Rectal smooth muscle tissue (tissue), 1 donor: ENCODE data around the gene UCHL1.

Experiments used
- H3K27ac ChIP-seq: one replicate; pipeline ENCODE4 v1.7.0; 2013; ENCODE audit warnings: low read depth, low read length, inconsistent platforms
- H3K27me3 ChIP-seq: one replicate; pipeline ENCODE4 v1.7.0; 2013; ENCODE audit warnings: low read length; ENCODE audit not compliant: control insufficient read depth, insufficient read depth
- H3K36me3 ChIP-seq: one replicate; pipeline ENCODE4 v1.7.0; 2013; ENCODE audit warnings: low read length; ENCODE audit not compliant: control insufficient read depth, insufficient read depth
- H3K4me1 ChIP-seq: one replicate; pipeline ENCODE4 v1.7.0; 2013; ENCODE audit warnings: low read length; ENCODE audit not compliant: control insufficient read depth, insufficient read depth
- H3K4me3 ChIP-seq: one replicate; pipeline ENCODE4 v1.7.0; 2013; ENCODE audit warnings: low read length
- H3K9ac ChIP-seq: one replicate; pipeline ENCODE4 v1.7.0; 2013; ENCODE audit warnings: low read length

UCHL1 gene

GRCh38 chr4:41282366-41282765, 25.6 kb downstream of the UCHL1 start:
- Histone ChIP-seq H3K36me3 (no peaks in the 10 kb centered on the region), H3K4me3 (no peak overlapping the region), H3K9ac (no peak overlapping the region), H3K27ac (no peak overlapping the region), H3K4me1 (no peaks in the 10 kb centered on the region), H3K27me3 (no peaks in the 10 kb centered on the region)

DNA sequence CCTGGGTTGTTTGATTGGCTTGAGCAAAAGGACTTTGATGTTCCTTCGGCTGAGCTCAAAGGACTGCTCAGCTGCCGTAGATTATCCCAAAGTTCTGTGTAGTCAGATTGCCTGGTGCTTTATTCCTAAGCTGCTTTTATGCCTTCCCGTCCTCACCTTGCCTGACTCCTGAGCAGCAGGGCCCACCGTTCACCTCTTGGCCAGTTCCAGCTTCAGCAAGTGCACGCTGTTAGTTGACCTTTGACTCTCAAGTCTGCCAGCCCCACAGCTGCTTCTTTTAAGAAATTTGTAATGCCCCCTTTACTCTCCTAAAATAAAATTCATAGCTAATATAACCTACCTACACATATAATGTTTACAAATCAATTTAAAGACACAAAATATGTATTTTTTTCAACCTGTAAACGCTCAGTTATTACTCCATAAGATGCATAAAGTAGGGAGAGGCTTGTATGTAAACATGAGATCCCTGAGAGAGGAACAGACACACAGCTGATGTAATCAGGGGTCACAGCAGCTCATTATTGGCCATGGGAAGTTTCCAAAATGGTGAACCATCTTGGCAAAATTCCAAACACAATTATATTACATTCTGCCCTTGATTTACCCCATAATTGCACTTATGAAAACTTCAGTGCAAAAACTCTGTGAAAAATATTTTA, 28.6 kb downstream of the UCHL1 start:
- Histone ChIP-seq H3K27me3 (no peaks in the 10 kb centered on the region), H3K36me3 (no peaks in the 10 kb centered on the region), H3K4me3 (no peak overlapping the region)

GRCh38 chr4:41285864-41286235, 29.1 kb downstream of the UCHL1 start:
- no peaks in the 10 kb centered on the region for H3K36me3 ChIP-seq
- H3K4me1 ChIP-seq: no peaks in the 10 kb centered on the region
- H3K27ac ChIP-seq: no peak overlapping the region
- no peak overlapping the region for H3K9ac ChIP-seq
- no peaks in the 10 kb centered on the region for H3K27me3 ChIP-seq
- no peak overlapping the region for H3K4me3 ChIP-seq

More for the DNA sequence above, 28.6 kb downstream of the UCHL1 start:
- Histone ChIP-seq H3K4me1 (no peaks in the 10 kb centered on the region), H3K27ac (no peak overlapping the region), H3K9ac (no peak overlapping the region)

DNA sequence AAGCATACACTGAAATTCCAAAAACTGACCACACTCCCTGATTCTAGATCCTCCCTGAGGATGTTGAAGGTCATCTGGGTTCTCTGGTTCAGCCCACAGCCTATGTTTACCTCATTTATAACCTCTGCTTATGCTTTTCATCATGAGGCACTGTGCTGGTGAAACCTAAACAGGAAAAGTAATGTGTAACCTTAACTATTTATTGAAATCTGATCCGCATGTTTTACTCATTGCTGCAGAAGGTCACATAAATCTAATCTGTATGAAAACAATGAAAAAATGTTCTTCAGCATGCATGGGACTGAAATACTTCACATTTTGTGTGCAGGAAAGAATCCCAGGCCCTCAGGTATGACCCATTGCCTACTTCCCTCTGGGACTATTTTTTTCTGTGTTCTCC, 30.3 kb downstream of the UCHL1 start:
- H3K27ac ChIP-seq: no peak overlapping the region
- no peak overlapping the region for H3K9ac ChIP-seq
- H3K36me3 ChIP-seq: no peaks in the 10 kb centered on the region
- no peaks in the 10 kb centered on the region for H3K27me3 ChIP-seq
- H3K4me1 ChIP-seq: no peaks in the 10 kb centered on the region
- H3K4me3 ChIP-seq: no peak overlapping the region

- H3K4me3 ChIP-seq: no peak overlapping the region
- no peaks in the 10 kb centered on the region for H3K36me3 ChIP-seq
- no peaks in the 10 kb centered on the region for H3K4me1 ChIP-seq
- H3K27me3 ChIP-seq: no peaks in the 10 kb centered on the region
- H3K9ac ChIP-seq: no peak overlapping the region
- H3K27ac ChIP-seq: no peak overlapping the region
Observed at GRCh38 chr4:41287852-41288251, 31.1 kb downstream of the UCHL1 start.

- H3K9ac ChIP-seq: no peak overlapping the region
- no peak overlapping the region for H3K4me3 ChIP-seq
- H3K4me1 ChIP-seq: no peaks in the 10 kb centered on the region
- no peak overlapping the region for H3K27ac ChIP-seq
- H3K36me3 ChIP-seq: no peaks in the 10 kb centered on the region
- H3K27me3 ChIP-seq: no peaks in the 10 kb centered on the region
Observed at GRCh38 chr4:41288254-41288653, 31.5 kb downstream of the UCHL1 start.

DNA sequence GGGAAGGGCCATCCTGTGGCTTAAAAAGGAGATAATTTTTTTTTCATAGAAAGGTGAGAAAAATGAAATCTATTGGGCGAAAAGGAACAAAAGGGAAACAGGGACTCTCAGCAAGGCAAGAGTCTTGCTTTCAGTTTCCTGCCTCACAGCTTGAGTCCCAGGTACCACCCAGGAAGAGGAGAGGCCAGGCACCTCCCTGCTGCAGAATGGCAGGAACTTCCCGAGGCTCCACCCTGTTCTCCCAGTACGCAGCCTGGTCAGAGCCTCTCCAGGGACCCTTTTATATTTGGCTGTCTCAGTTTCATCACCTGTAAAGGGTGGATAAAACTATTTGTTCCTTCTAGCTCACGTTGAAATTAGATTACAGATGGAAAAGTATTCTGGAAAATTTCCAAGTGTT, 33.8 kb downstream of the UCHL1 start:
- Histone ChIP-seq H3K36me3 (no peaks in the 10 kb centered on the region), H3K4me1 (no peaks in the 10 kb centered on the region), H3K27ac (no peak overlapping the region), H3K27me3 (no peaks in the 10 kb centered on the region), H3K9ac (no peak overlapping the region), H3K4me3 (no peak overlapping the region)

- no peak overlapping the region for H3K4me3 ChIP-seq
- H3K4me1 ChIP-seq: no peaks in the 10 kb centered on the region
- no peak overlapping the region for H3K27ac ChIP-seq
- H3K27me3 ChIP-seq: no peaks in the 10 kb centered on the region
- no peaks in the 10 kb centered on the region for H3K36me3 ChIP-seq
- no peak overlapping the region for H3K9ac ChIP-seq
Observed at GRCh38 chr4:41294445-41295062, 37.8 kb downstream of the UCHL1 start.

DNA sequence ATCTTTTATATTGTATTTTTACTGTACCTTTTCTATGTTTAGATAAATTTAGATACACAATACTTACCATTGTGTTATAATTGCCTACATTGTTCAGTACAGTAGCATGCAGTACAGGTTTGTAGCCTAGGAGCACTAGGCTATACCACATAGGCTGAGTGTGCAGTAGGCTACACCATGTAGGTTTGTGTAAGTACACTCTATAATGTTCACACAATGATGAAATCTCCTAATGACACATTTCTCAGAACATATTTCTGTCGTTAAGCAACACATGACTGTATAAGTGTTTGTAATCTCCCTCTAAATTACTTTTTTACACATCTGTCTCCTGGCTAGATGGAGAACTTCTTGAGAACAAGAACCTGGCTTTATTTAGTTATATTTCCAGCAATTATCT, 40.3 kb downstream of the UCHL1 start:
- Histone ChIP-seq H3K36me3 (no peaks in the 10 kb centered on the region), H3K4me1 (no peaks in the 10 kb centered on the region), H3K27me3 (no peaks in the 10 kb centered on the region), H3K9ac (no peak overlapping the region), H3K27ac (no peak overlapping the region), H3K4me3 (no peak overlapping the region)

DNA sequence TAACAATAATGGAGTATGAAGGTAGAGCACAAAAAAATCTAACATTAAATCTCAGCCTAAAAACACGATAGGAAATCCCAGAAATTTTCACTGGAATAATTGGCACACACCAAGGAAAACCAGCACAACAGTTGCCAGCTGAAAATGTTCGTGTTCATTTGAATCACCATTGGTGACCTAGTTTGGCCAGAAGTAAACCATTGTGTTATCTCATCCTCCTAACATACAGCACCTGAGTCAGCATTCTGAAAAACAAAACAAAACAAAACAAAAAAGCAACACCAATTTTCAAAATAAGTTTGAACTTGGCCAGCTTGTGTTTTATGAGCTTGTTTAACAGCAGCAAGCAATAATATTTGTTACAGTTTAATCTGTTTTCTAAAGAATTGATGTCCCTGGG, 41.1 kb downstream of the UCHL1 start:
- Histone ChIP-seq H3K9ac (no peak overlapping the region), H3K27me3 (no peaks in the 10 kb centered on the region), H3K27ac (no peak overlapping the region), H3K4me3 (no peak overlapping the region), H3K4me1 (no peaks in the 10 kb centered on the region), H3K36me3 (no peaks in the 10 kb centered on the region)

DNA sequence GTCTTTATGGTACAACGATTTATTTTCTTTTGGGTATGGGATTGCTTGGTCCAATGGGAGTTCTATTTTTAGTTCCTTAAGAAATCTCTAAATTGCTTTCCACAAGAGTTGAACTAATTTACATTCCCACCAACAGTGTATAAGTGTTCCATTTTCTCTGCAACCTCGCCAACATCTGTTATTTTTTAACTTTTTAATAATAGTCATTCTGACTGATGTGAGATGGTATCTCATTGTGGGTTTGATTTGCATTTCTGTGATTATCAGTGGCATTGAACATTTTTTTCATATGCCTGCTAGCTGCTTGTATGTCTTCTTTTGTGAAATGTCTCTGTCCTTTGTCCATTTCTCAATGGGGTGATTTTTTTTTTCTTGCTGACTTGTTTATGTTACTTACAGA, 42.8 kb downstream of the UCHL1 start:
- H3K36me3 ChIP-seq: no peaks in the 10 kb centered on the region
- no peaks in the 10 kb centered on the region for H3K27me3 ChIP-seq
- H3K27ac ChIP-seq: no peak overlapping the region
- no peak overlapping the region for H3K4me3 ChIP-seq
- no peaks in the 10 kb centered on the region for H3K4me1 ChIP-seq
- H3K9ac ChIP-seq: no peak overlapping the region

GRCh38 chr4:41301137-41301536, 44.4 kb downstream of the UCHL1 start:
- H3K9ac ChIP-seq: no peak overlapping the region

GRCh38 chr4:41303372-41304118, 46.8 kb downstream of the UCHL1 start:
- H3K27ac ChIP-seq: no peak overlapping the region
- H3K9ac ChIP-seq: no peak overlapping the region

More at GRCh38 chr4:41301137-41301536, 44.4 kb downstream of the UCHL1 start:
- no peaks in the 10 kb centered on the region for H3K36me3 ChIP-seq
- H3K4me1 ChIP-seq: no peaks in the 10 kb centered on the region
- no peaks in the 10 kb centered on the region for H3K27me3 ChIP-seq
- no peak overlapping the region for H3K27ac ChIP-seq
- no peak overlapping the region for H3K4me3 ChIP-seq

More at GRCh38 chr4:41303372-41304118, 46.8 kb downstream of the UCHL1 start:
- H3K36me3 ChIP-seq: no peaks in the 10 kb centered on the region
- H3K4me1 ChIP-seq: no peaks in the 10 kb centered on the region
- no peak overlapping the region for H3K4me3 ChIP-seq
- H3K27me3 ChIP-seq: no peaks in the 10 kb centered on the region
